HG03135 (cell line): ENCODE results near the gene ZBTB21.
"Not testable (repeated sequence)": the region's sequence is repeated elsewhere in the genome, so short reads cannot be mapped to it uniquely, and the experiment has no call there.

Experiments
- ATAC-seq: cut with Tn5 transposase; IDR thresholded peaks from one replicate; pipeline ENCODE4 v1.9.1; 2021; ENCODE audit warnings: mild to moderate bottlenecking, moderate library complexity; ENCODE audit not compliant: unreplicated experiment

ZBTB21 gene

GRCh38 chr21:41971891-41972290, 38.3 kb downstream of the ZBTB21 start:
- ATAC-seq = no peak

DNA sequence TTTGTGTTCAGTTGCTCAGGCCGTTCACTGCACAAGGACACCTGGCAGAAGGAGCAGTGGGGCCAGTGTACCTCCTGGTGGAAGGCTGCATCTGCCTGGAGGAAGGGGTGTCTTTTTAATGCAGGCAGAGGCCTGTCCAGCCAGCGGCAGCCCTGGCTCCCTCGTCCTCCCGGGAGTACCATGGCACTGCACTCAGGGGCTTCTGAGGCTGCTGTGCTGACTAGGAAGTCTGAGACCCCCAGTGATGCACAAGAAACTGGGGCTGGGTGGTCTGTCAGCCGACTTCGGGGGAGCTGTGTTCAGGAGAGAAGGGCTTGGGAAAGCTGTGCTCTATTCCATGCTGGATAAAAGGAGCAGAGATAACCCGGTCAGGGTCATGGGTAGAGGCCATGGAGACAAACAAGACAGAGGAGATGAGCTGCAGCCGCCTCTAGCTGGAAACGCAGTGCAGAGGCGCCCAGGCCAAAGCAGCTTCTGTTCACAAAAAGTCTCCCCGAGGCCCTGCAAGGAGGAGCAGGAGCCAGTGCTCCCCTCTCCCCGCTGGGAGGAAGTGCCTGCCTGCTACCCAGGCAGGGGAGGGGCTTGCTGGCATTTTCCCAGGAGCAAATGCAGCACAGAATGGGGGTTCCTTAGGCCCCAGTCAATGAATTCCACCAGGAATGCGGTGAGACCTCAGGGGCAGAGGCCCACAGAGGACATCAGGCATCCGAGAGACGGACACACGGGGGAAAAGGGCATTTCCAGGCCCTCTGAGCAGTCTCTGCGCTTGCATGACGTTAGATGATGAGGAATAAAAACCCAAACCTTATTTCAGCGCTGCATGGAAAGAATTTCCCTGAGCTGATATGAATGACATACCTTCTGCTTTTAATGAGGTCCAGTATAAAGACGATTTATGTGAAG, 39.2 kb downstream of the ZBTB21 start:
- ATAC-seq = no peak

DNA sequence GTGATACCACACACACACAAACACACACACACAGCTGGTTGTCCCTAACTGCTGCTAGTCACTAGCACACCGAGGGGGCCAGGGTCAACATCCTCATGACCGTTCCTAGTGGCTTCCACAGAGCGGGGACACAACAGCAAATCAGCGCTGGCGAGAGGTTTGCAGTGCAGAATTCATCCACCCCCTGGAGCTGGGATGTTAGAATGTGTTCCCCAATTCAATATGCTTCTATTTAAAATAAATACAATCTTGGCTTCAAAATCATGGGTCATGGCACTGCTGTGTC, 40.1 kb downstream of the ZBTB21 start:
- ATAC-seq = no peak

DNA sequence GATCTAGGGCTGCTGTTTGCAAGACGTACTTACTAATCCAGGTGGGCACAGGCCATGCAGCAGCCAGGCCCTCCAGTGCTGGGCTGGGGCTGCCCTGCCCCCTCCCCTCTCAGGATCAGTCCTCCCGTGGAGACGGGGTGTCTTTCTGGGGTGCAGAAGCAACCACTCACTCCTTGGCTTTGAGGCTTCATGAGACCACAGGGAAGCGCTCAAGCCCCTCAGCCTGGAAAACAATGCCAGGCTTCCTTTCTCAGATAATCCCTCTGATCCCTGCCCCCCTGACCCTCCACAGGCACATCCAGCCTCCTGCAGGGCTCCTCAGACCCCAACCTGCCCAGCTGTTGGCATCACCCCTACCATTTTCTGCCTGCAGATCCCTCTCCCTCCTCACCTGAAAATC, 42.5 kb downstream of the ZBTB21 start:
- no peak for ATAC-seq

DNA sequence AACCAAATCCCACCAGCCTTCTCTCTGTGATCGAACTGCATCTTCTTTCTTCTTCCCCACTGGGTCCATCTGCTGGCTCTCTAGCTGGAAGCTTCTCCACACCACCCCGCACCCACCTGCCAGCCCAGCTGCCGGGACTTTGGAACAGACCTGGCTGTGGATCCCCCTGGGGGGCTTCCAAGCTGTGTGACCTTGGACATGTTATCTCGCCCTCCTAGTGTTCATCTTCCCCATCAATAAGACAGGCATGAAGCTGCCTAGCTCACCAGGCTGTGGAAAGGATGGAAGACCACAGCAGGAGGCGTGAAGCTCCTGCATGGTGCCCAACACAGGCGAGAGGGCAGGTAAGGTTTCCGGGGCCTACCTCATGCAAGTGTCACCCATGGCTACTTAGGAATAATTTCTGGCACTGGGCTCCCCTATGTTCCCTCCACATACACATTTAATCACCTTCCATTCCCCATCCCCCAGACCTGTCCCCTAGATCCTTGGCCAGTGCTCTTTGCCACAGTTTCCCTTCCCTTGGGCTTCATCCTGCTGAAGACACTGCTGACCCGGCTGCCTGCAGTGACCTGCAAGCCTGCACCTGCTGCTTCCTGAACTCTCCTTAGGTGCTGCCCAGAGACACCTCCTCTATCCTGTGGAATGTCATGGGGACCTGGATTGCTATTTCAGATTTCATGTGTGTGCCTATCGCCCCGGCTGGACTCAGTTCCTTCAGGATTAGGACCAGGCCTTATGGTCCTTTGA, 43.1 kb downstream of the ZBTB21 start:
- no peak for ATAC-seq

DNA sequence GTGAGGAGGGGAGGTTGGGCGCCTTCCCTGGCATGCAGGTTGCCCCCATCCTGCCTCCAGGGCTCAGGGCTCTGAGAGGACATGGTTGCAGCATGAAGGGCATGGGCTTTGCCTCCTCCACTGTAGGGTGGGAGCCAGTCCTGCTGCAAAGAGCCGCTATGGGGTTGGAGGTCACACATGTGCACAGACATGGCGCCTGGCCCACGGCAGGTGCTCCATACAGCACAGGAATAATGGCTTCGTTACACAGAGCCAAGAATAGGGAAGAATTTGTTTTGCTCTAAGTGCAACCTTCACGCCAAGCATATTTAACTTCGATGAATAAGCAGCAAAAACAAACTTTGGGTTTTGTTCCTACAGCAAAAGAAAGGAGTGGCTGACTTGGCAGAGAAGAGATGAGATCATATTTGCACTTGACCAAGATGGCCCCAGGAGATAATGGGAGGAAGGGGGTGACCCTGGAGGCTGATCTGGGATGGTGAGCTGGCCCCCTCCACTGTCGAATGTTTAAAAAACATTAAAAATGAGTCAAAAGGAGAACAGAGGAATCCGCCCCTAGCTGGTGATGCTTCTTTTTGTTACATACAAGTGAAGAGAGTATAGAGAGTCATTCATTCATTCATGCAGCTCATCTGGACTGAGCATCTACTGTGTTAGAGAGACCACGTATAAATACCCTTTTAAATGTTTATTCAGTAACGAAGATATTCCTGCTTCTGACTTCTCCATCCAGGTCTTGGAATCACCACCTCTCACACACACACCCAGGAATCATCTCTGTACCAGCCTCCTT, 43.9 kb downstream of the ZBTB21 start:
- no peak for ATAC-seq

DNA sequence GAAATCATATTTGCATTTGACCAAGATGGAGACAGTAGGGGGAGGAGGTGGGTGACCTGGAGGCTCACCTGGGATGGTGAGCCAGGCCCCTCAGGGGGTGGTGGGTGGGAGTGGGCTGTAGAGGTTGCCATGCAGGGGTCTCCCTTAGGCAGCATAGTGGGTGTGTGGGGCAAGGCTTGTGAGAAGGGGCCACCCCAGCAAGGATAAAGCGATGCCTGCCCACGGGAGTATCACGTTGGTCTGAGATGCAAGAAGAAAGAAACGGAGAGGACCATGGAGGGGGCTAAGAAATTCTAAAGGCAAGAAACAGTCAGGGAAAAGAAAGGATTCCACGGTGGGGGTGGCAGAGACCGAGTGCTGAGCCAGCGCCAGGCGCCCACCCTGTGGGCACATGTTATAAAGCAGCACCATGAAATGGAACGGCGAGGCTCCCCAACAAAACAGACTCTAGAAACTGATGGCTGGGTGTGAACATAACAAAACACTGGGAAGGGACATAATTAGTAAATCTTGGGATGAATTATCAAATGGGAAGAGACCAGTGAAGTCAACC, 44.6 kb downstream of the ZBTB21 start:
- no peak for ATAC-seq

DNA sequence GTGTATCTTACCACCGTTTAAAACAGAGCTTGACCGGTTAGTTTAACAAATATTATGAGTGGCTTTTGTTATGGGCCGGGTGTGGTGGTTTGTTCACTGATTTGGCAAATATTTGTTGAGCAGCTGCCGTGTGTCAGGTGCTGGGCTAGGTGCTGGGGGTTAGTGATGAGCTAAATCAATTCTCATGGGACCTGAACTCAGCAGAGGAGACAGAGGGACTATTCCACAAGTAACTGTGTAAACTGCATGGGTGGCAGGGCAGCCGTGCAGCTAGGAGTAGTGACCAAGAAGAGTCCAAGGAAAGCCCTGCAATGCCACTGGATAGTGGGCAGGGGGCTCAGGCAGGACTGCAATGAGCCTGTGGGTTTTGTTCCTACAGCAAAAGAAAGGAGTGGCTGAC, 45.1 kb downstream of the ZBTB21 start:
- no peak for ATAC-seq

DNA sequence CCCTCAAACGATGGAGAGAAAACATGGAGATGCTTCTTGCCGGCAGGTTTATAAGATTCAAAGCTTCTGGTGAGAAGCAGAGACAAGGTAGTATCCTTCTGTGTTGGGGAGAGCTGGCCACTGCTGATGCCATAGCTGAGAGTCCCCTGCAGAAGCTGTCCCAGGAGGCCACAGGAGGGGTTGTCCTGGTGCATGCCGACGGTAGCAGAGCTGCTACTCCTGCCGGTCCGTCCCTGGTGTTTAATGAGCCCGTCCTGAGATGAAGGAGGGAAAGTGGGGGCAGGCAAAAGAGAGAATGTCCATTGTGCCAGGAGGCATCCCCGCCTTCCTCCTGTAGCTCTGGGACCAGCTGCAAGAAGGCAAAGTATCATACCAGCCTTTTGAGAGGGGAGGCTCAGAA, 46.0 kb downstream of the ZBTB21 start:
- ATAC-seq = no peak

DNA sequence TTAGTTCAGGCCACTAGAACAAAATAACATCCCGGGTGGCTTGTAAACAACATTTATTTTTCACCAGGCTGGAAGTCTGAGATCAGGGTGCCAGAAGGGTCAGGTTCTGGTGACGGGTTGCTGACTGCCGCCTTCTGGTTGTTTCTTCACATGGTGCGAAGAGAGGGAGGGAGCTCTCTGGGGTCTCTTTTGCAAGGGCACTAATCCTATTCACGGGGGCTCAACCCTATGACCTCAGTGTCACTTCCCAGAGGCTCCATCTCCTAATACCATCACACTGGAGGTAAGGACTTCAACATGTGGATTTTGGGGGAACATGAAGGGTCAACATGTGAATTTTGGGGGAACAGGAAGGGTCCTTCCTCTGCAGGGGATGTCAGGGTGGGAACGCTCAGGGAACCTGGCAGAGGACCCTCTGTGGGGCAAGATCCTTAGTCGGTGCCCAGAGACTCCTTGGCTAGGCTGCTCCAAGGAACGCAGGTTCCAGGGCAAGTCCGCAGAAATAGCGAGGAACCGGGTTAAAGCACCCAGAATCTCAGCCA, 47.7 kb downstream of the ZBTB21 start:
- ATAC-seq = no peak

- no peak for ATAC-seq
These were observed 48.4 kb downstream of the ZBTB21 start for GRCh38 chr21:41961753-41962152.

GRCh38 chr21:41961282-41961701, 48.9 kb downstream of the ZBTB21 start:
- no peak for ATAC-seq

GRCh38 chr21:41960386-41960785, 49.8 kb downstream of the ZBTB21 start:
- no peak for ATAC-seq

DNA sequence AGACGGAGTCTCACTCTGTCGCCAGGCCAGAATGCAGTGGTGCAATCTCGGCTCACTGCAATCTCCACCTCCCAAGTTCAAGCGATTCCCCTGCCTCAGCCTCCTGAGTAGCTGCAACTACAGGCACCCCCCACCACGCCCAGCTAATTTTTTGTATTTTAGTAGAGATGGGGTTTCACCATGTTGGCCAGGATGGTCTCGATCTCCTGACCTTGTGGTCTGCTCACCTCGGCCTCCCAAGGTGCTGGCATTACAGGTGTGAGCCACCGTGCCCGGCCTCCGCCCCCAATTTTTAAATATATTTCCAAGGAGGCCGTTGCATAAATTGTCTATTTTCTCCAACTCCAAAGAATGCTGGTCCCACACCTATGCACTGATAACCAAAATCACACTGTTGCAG, 50.5 kb downstream of the ZBTB21 start:
- ATAC-seq = not testable (repeated sequence)

DNA sequence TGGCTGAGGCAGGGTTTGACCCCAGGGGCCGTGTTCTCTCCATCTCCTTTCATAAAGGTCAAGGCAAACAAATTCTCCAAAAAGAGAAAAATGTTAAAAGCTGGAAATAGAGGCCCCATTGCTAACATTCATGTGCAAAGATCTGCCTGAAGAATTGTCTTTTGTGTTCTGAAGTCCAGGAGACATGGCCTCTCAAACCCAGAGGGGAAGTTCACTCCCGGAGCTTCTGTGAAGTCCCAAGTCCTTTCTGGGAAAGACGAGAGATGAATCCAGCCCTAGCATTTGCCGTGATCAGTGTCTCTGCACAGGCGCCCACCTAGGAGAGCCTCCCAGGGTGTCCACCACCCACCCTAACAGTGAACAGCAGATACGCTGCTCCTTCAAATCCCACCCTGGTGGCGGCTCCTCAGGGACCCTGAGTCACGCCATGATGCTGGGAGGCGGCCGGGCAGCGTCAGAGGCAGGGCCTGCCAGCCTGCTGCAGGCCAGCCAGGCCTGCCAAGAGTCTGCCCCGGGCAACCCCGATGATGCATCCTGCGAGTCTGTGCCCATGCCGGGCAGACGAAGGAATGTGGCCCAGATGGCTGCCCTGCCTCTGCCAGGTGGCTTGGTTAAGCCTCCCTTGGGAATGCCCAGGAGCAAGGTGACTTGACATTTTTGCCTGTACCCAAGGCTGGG, 51.1 kb downstream of the ZBTB21 start:
- ATAC-seq = no peak

- ATAC-seq = no peak
These were observed 52.0 kb downstream of the ZBTB21 start for GRCh38 chr21:41957991-41958766.

GRCh38 chr21:41956926-41957729, 53.0 kb downstream of the ZBTB21 start:
- ATAC-seq = no peak

DNA sequence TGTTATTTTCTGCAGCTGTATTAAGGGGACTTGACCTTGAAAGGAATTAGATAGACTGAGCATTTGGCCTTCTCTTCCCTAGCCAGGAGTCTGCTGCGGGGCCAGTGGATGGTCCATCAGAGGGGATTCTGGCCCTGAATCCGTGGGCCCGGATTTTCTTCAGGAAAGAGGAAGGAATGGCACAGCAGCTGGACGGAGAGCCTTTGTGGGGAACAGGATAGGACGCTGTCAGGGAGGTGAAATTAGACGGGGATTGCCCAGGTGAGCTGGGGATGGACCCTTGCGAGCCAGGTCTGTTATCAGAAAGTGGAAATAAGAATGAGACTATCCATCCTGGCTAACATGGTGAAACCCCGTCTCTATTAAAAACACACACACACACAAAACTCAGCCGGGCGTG, 54.6 kb downstream of the ZBTB21 start:
- ATAC-seq = no peak
